Common myeloid progenitor, CD34-positive (primary cell): ENCODE measurements around the gene CCDC80.

Source experiments
- CTCF ChIA-PET: fragments of 350-600 bp; sonication (Branson Sonifier 250); formaldehyde crosslinking; loops from one replicate; lab custom pipeline; 2021; ENCODE audit warnings: antibody characterized with exemption; lab: Charles Lee
- POLR2A ChIA-PET: fragments of 350-600 bp; sonication (Branson Sonifier 250); formaldehyde crosslinking; loops from one replicate; lab custom pipeline; 2021; ENCODE audit warnings: antibody characterized with exemption; lab: Charles Lee
- DNase-seq, 3 donors: peaks; one replicate each; pipeline versions ENCODE4 v3.0.0 to v3.0.0-alpha.2; 2013
- H3K27ac ChIP-seq, 2 experiments: 1 replicate in 1 of 2; 2 replicates in 1 of 2; pipeline ENCODE4 v1.7.0; 2013; ENCODE audit warnings: inconsistent platforms in 2 of 2, low read length in 2 of 2, mild to moderate bottlenecking in 2 of 2, low read depth in 1 of 2, moderate library complexity in 1 of 2; ENCODE audit not compliant: severe bottlenecking in 2 of 2, insufficient read depth in 1 of 2, poor library complexity in 1 of 2
- H3K27me3 ChIP-seq, 5 experiments: replicated peaks in 2 of 5; 1 replicate in 3 of 5; 2 replicates in 2 of 5; pipeline versions ENCODE4 v1.6.1 to v1.7.0; 2013; ENCODE audit warnings: low read length in 4 of 5, mild to moderate bottlenecking in 2 of 5, moderate library complexity in 2 of 5, inconsistent platforms in 1 of 5; ENCODE audit not compliant: insufficient read depth in 5 of 5, control insufficient read depth in 4 of 5
- H3K36me3 ChIP-seq, 4 experiments: 1 replicate in 2 of 4; 2 replicates in 2 of 4; pipeline versions ENCODE4 v1.6.1 to v1.7.0; 2013; ENCODE audit warnings: low read length in 3 of 4, control low read depth in 1 of 4, mild to moderate bottlenecking in 1 of 4; ENCODE audit not compliant: control insufficient read depth in 4 of 4, insufficient read depth in 4 of 4
- H3K4me1 ChIP-seq, 4 experiments: 1 replicate in 3 of 4; 2 replicates in 1 of 4; pipeline versions ENCODE4 v1.6.1 to v1.7.1; 2013; ENCODE audit warnings: low read length in 3 of 4, mild to moderate bottlenecking in 3 of 4, control low read depth in 1 of 4, inconsistent platforms in 1 of 4, moderate library complexity in 1 of 4; ENCODE audit not compliant: control insufficient read depth in 4 of 4, insufficient read depth in 4 of 4; ENCODE audit errors: control extremely low read depth in 1 of 4
- H3K4me3 ChIP-seq, 7 experiments: 1 replicate in 4 of 7; 2 replicates in 3 of 7; pipeline versions ENCODE4 v1.5.1 to v1.7.0; 2013; ENCODE audit warnings: mild to moderate bottlenecking in 7 of 7, low read length in 6 of 7, moderate library complexity in 6 of 7, inconsistent platforms in 2 of 7, low read depth in 2 of 7, control low read depth in 1 of 7; ENCODE audit not compliant: insufficient read depth in 4 of 7, control insufficient read depth in 1 of 7; ENCODE audit errors: extremely low read depth in 1 of 7
- H3K9me3 ChIP-seq, 5 experiments: 1 replicate in 4 of 5; 2 replicates in 1 of 5; pipeline versions ENCODE4 v1.6.1 to v1.7.1; 2013; ENCODE audit warnings: low read length in 4 of 5, mild to moderate bottlenecking in 2 of 5, inconsistent platforms in 1 of 5, low read depth in 1 of 5, moderate library complexity in 1 of 5; ENCODE audit not compliant: control insufficient read depth in 4 of 5, insufficient read depth in 2 of 5; ENCODE audit errors: control extremely low read depth in 1 of 5
- whole genome bisulfite sequencing: methylation state at CpG from one replicate; pipeline ENCODE4 v1.1.5; 2013; ENCODE audit not compliant: insufficient coverage; 5-methylcytosine and 5-hydroxymethylcytosine counted together

CCDC80 gene

GRCh38 chr3:112611752-112612515 lies 29.0 kb downstream of the CCDC80 start:
- Histone ChIP-seq H3K27me3 (peaks cover 0 to 1% (median 0%) of the 10 kb centered on the region in 5 experiments), H3K36me3 (no peaks in the 10 kb centered on the region), H3K4me1 (no peaks in the 10 kb centered on the region), H3K4me3 (no peak overlapping the region), H3K27ac (no peak overlapping the region), H3K9me3 (no peaks in the 10 kb centered on the region)
- WGBS, result 100% methylated on average over 2 of the region's 5 CpGs
- peak in 2 of 3 donors; percentile 34 to 44 for DNase-seq
- POLR2A ChIA-PET, result no interaction called here
- CTCF ChIA-PET, result interaction anchor here (1.0 to 1.6 kb wide), 4 partner anchors 26 to 34 kb away, joined by 3 to 5 read pairs (median 4); no protein-coding TSS in a partner anchor

- H3K4me3 ChIP-seq, result no peak overlapping the region
- ChIA-PET CTCF (no interaction called here), POLR2A (no interaction called here)
- no peak overlapping the region for H3K27ac ChIP-seq
- H3K36me3 ChIP-seq, result no peaks in the 10 kb centered on the region
- peaks cover 0 to 5% (median 2%) of the 10 kb centered on the region in 4 experiments for H3K4me1 ChIP-seq
- WGBS, result 100% methylated on average over 3 of the region's 3 CpGs
- no peak for DNase-seq
- H3K9me3 ChIP-seq, result no peaks in the 10 kb centered on the region
- H3K27me3 ChIP-seq, result peaks cover 0 to 1% (median 0%) of the 10 kb centered on the region in 5 experiments
These were observed 30.8 kb downstream of the CCDC80 start for GRCh38 chr3:112610121-112610520.

- Histone ChIP-seq H3K4me1 (peaks cover 0 to 12% (median 8%) of the 10 kb centered on the region in 4 experiments), H3K9me3 (no peaks in the 10 kb centered on the region), H3K36me3 (no peaks in the 10 kb centered on the region), H3K27me3 (peaks cover 0 to 1% (median 0%) of the 10 kb centered on the region in 5 experiments), H3K4me3 (no peak overlapping the region), H3K27ac (no peak overlapping the region)
- CTCF ChIA-PET, result interaction anchor here (0.7 to 1.5 kb wide), 3 partner anchors 20 to 36 kb away, joined by 3 to 4 read pairs (median 4); no protein-coding TSS in a partner anchor
- DNase-seq, result no peak
- POLR2A ChIA-PET, result no interaction called here
These were observed 33.1 kb downstream of the CCDC80 start for GRCh38 chr3:112607863-112608262.

- Histone ChIP-seq H3K4me3 (no peak overlapping the region), H3K27me3 (peaks cover 0 to 1% (median 0%) of the 10 kb centered on the region in 5 experiments), H3K36me3 (no peaks in the 10 kb centered on the region), H3K9me3 (no peaks in the 10 kb centered on the region), H3K27ac (no peak overlapping the region), H3K4me1 (peaks cover 0 to 12% (median 8%) of the 10 kb centered on the region in 4 experiments)
- no peak for DNase-seq
- WGBS, result 100% methylated on average over 1 of the region's 2 CpGs
- ChIA-PET CTCF (interaction anchor here (0.9 to 1.4 kb wide), 2 partner anchors 8 to 15 kb away, joined by 5 to 6 read pairs; no protein-coding TSS in a partner anchor), POLR2A (no interaction called here)
These were observed 34.8 kb downstream of the CCDC80 start for GRCh38 chr3:112606098-112606497.

- DNase-seq, result peak; percentile 19 to 88 (median 87)
- ChIA-PET POLR2A (interaction anchor here (1.0 kb wide), 1 partner anchor 11 kb away, joined by 5 read pairs; no protein-coding TSS in a partner anchor), CTCF (interaction anchor here (1.0 to 1.4 kb wide), 2 partner anchors 9 to 27 kb away, joined by 4 to 6 read pairs; no protein-coding TSS in a partner anchor)
- Histone ChIP-seq H3K36me3 (no peaks in the 10 kb centered on the region), H3K27me3 (peaks cover 0 to 1% (median 0%) of the 10 kb centered on the region in 5 experiments), H3K9me3 (no peaks in the 10 kb centered on the region), H3K27ac (no peak overlapping the region), H3K4me1 (peaks cover 0 to 12% (median 8%) of the 10 kb centered on the region in 4 experiments), H3K4me3 (peak overlapping the region in 1 of 7 experiments; percentile 7)
- WGBS, result 68% methylated on average over 9 of the region's 9 CpGs
These were observed 35.7 kb downstream of the CCDC80 start for GRCh38 chr3:112605285-112605684.

- POLR2A ChIA-PET, result interaction anchor here (1.0 kb wide), 1 partner anchor 12 kb away, joined by 5 read pairs; no protein-coding TSS in a partner anchor
- 80% methylated on average over 1 of the region's 4 CpGs for WGBS
- no peak overlapping the region for H3K27ac ChIP-seq
- CTCF ChIA-PET, result interaction anchor here (0.9 to 1.4 kb wide), 3 partner anchors 10 to 26 kb away, joined by 3 to 6 read pairs (median 4); no protein-coding TSS in a partner anchor
- peak; percentile 24 to 67 (median 61) for DNase-seq
- H3K4me3 ChIP-seq, result peak overlapping the region in 1 of 7 experiments; percentile 8
- peaks cover 0 to 1% (median 0%) of the 10 kb centered on the region in 5 experiments for H3K27me3 ChIP-seq
- no peaks in the 10 kb centered on the region for H3K36me3 ChIP-seq
- no peaks in the 10 kb centered on the region for H3K9me3 ChIP-seq
- peaks cover 0 to 12% (median 8%) of the 10 kb centered on the region in 4 experiments for H3K4me1 ChIP-seq
These were observed 36.4 kb downstream of the CCDC80 start for GRCh38 chr3:112604536-112604935.
